Measurements from ENCODE around the gene SLC9A7.

Gene SLC9A7

GRCh38 chrX:46602468-46603102, 156.3 kb downstream of the SLC9A7 start:
- DNase-seq (ENCODE audit: low read depth) = no peak

- peak; percentile 81 for DNase-seq (ENCODE audit: low read depth)
These were observed 157.6 kb downstream of the SLC9A7 start for GRCh38 chrX:46601283-46601682.

GRCh38 chrX:46599051-46599560, 159.8 kb downstream of the SLC9A7 start:
- DNase-seq (ENCODE audit: low read depth) = peak; percentile 32

- no peak for DNase-seq (ENCODE audit: low read depth)
These were observed 161.1 kb downstream of the SLC9A7 start for GRCh38 chrX:46597771-46598170.

- DNase-seq (ENCODE audit: low read depth) = no peak
These were observed 161.7 kb downstream of the SLC9A7 start for GRCh38 chrX:46597208-46597607.

GRCh38 chrX:46595084-46595483, 163.8 kb downstream of the SLC9A7 start:
- DNase-seq (ENCODE audit: low read depth) = no peak

- DNase-seq (ENCODE audit: low read depth) = peak; percentile 81
These were observed 168.8 kb downstream of the SLC9A7 start for GRCh38 chrX:46589977-46590723.

- peak; percentile 87 for DNase-seq (ENCODE audit: low read depth)
These were observed 170.7 kb downstream of the SLC9A7 start for GRCh38 chrX:46588263-46588662.

- peak; percentile 34 for DNase-seq (ENCODE audit: low read depth)
These were observed 171.2 kb downstream of the SLC9A7 start for GRCh38 chrX:46587753-46588171.

GRCh38 chrX:46587158-46587557, 171.8 kb downstream of the SLC9A7 start:
- DNase-seq (ENCODE audit: low read depth) = peak; percentile 74

GRCh38 chrX:46584736-46585135, 174.2 kb downstream of the SLC9A7 start:
- DNase-seq (ENCODE audit: low read depth) = peak; percentile 11

- peak; percentile 92 for DNase-seq (ENCODE audit: low read depth)
These were observed 176.0 kb downstream of the SLC9A7 start for GRCh38 chrX:46582966-46583365.

GRCh38 chrX:46582325-46582724, 176.6 kb downstream of the SLC9A7 start:
- DNase-seq (ENCODE audit: low read depth) = peak; percentile 78

- DNase-seq (ENCODE audit: low read depth) = no peak
These were observed 178.3 kb downstream of the SLC9A7 start for GRCh38 chrX:46580613-46581012.

GRCh38 chrX:46579250-46579649, 179.7 kb downstream of the SLC9A7 start:
- no peak for DNase-seq (ENCODE audit: low read depth)

- peak; percentile 67 for DNase-seq (ENCODE audit: low read depth)
These were observed 181.5 kb downstream of the SLC9A7 start for GRCh38 chrX:46577221-46578005.

- peak; percentile 62 for DNase-seq (ENCODE audit: low read depth)
These were observed 182.5 kb downstream of the SLC9A7 start for GRCh38 chrX:46576458-46576857.

- DNase-seq (ENCODE audit: low read depth) = peak; percentile 45
These were observed 182.9 kb downstream of the SLC9A7 start for GRCh38 chrX:46575991-46576392.

GRCh38 chrX:46575586-46575985, 183.3 kb downstream of the SLC9A7 start:
- DNase-seq (ENCODE audit: low read depth) = no peak

- peak; percentile 13 for DNase-seq (ENCODE audit: low read depth)
These were observed 184.0 kb downstream of the SLC9A7 start for GRCh38 chrX:46574774-46575381.

- peak; percentile 62 for DNase-seq (ENCODE audit: low read depth)
These were observed 184.8 kb downstream of the SLC9A7 start for GRCh38 chrX:46573892-46574773.

Data from EH (cell line).